Measurements from ENCODE around the gene TBC1D7. TPM values are rescaled to one million over a fixed set of nuclear protein-coding genes. Genes with fewer than 3 reads are reported as not detected.

Gene TBC1D7
- total RNA-seq (12.9 TPM), polyA plus RNA-seq (ENCODE audit: insufficient read depth, low read depth, low replicate concordance) (39.4 TPM)
- long read RNA-seq, donor 1, partial matches to known transcripts: 0 of 1 reads
- long read RNA-seq, donor 1, other reads (novel, unspliced or antisense): 0 of 1 reads
- long read RNA-seq, donor 2, partial matches to known transcripts: 0 of 10 reads
- long read RNA-seq, donor 2, other reads (novel, unspliced or antisense): 5 of 10 reads
- long read RNA-seq, donor 3, partial matches to known transcripts: 0 of 7 reads
- long read RNA-seq, donor 3, other reads (novel, unspliced or antisense): 0 of 7 reads
- long read RNA-seq, donor 4, partial matches to known transcripts: 0 of 4 reads
- long read RNA-seq, donor 4, other reads (novel, unspliced or antisense): 0 of 4 reads
- long read RNA-seq, donor 5: 0 reads
- long read RNA-seq, donor 6, partial matches to known transcripts: 0 of 6 reads
- long read RNA-seq, donor 6, other reads (novel, unspliced or antisense): 0 of 6 reads
- long read RNA-seq, donor 7, partial matches to known transcripts: 3 of 82 reads
- long read RNA-seq, donor 7, other reads (novel, unspliced or antisense): 76 of 82 reads
- long read RNA-seq, donor 8, partial matches to known transcripts: 0 of 4 reads
- long read RNA-seq, donor 8, other reads (novel, unspliced or antisense): 0 of 4 reads
- long read RNA-seq, donor 9, partial matches to known transcripts: 0 of 3 reads
- long read RNA-seq, donor 9, other reads (novel, unspliced or antisense): 0 of 3 reads
- long read RNA-seq, donor 10, partial matches to known transcripts: 0 of 4 reads
- long read RNA-seq, donor 10, other reads (novel, unspliced or antisense): 0 of 4 reads

- Histone ChIP-seq H3K9me3 (ENCODE audit: control insufficient read depth in 2 of 3, insufficient read depth in 1 of 3, low read length in 3 of 3) (no peaks in the 10 kb centered on the region), H3K36me3 (ENCODE audit: control insufficient read depth in 2 of 3, insufficient read depth in 3 of 3, low read length in 3 of 3) (peaks cover 0 to 2% (median 0%) of the 10 kb centered on the region in 3 donors), H3K4me3 (ENCODE audit: low read length in 3 of 3) (peak within 1 kb of the TSS; percentile 75 to 98 (median 92)), H3K4me1 (ENCODE audit: control insufficient read depth in 2 of 3, insufficient read depth in 2 of 3, low read depth in 1 of 3, low read length in 3 of 3) (peaks cover 0 to 12% (median 0%) of the 10 kb centered on the region in 3 donors), H3K9ac (ENCODE audit: low read length in 3 of 3) (peak within 1 kb of the TSS; percentile 72 to 97 (median 85)), H3K27me3 (ENCODE audit: control insufficient read depth, insufficient read depth, low read length) (no peaks in the 10 kb centered on the region), H3K27ac (ENCODE audit: low read depth in 2 of 2, low read length in 2 of 2) (peak within 1 kb of the TSS; percentile 89 to 92)
- intact Hi-C loops (cut with DNase I): loop anchor here (5.0 kb wide), 1 partner anchor 416 kb away; no protein-coding TSS in a partner anchor
- DNase-seq (peak; percentile 95 to 97 (median 97)), FAIRE-seq (no peak)
- TF ChIP-seq CTCF (IDR thresholded peaks at IDR 0.05; ENCODE audit: borderline replicate concordance, extremely low read depth, insufficient read depth): peak; percentile 11
These were observed at the start of gene TBC1D7 for GRCh38 chr6:13328076-13328874. TSS of gene TBC1D7 (minus strand) at chr6:13328537. CDS start at chr6:13326898, 1,639 bp downstream.

- H3K9ac ChIP-seq (ENCODE audit: low read length in 3 of 3): no peak overlapping the region
These were observed 48.9 kb upstream of the TBC1D7 start for GRCh38 chr6:13377054-13377758.

More at GRCh38 chr6:13377054-13377758, 48.9 kb upstream of the TBC1D7 start:
- FAIRE-seq (no peak), DNase-seq (no peak)
- intact Hi-C loops (cut with DNase I): no loop called here
- no peak overlapping the region for H3K4me3 ChIP-seq (ENCODE audit: low read length in 3 of 3)
- no peaks in the 10 kb centered on the region for H3K36me3 ChIP-seq (ENCODE audit: control insufficient read depth in 2 of 3, insufficient read depth in 3 of 3, low read length in 3 of 3)
- no peaks in the 10 kb centered on the region for H3K27me3 ChIP-seq (ENCODE audit: control insufficient read depth, insufficient read depth, low read length)
- H3K4me1 ChIP-seq (ENCODE audit: control insufficient read depth in 2 of 3, insufficient read depth in 2 of 3, low read depth in 1 of 3, low read length in 3 of 3): no peaks in the 10 kb centered on the region
- H3K9me3 ChIP-seq (ENCODE audit: control insufficient read depth in 2 of 3, insufficient read depth in 1 of 3, low read length in 3 of 3): no peaks in the 10 kb centered on the region
- no peak for TF ChIP-seq CTCF (IDR thresholded peaks at IDR 0.05; ENCODE audit: borderline replicate concordance, extremely low read depth, insufficient read depth)
- H3K27ac ChIP-seq (ENCODE audit: low read depth in 2 of 2, low read length in 2 of 2): no peak overlapping the region

Measured in kidney (tissue), 22 donors.